K562 (cell line): Measurements from ENCODE around the gene UBE2S. TPM values are rescaled to one million over a fixed set of nuclear protein-coding genes. Genes with fewer than 3 reads are reported as not detected.

Experiments
- ATF1 ChIP-seq, 2 experiments: fragments of 450-650 bp in 1 of 2; IDR thresholded peaks; 2 replicates each; pipeline ENCODE4 v1.6.1; 2016; ENCODE audit warnings: missing compliant biosample characterization in 1 of 2, missing genetic modification characterization in 1 of 2
- DLX4 ChIP-seq: fragments of 250-450 bp; sonication (Bioruptor Pico); IDR thresholded peaks from 2 replicates; pipeline ENCODE4 v1.6.1; 2021; ENCODE audit warnings: mild to moderate bottlenecking
- E2F6 ChIP-seq, 2 experiments: IDR thresholded peaks; 2 replicates each; pipeline ENCODE4 v1.6.1; 2011; ENCODE audit warnings: borderline replicate concordance in 1 of 2, control low read depth in 1 of 2, low read depth in 1 of 2, low read length in 1 of 2, mild to moderate bottlenecking in 1 of 2, mixed read lengths in 1 of 2, moderate library complexity in 1 of 2; ENCODE audit not compliant: insufficient read depth in 1 of 2, insufficient read length in 1 of 2, poor library complexity in 1 of 2, severe bottlenecking in 1 of 2; ENCODE audit errors: extremely low read depth in 1 of 2
- EHMT2 ChIP-seq: fragments of 450-650 bp; IDR thresholded peaks from 2 replicates; pipeline ENCODE4 v1.6.1; 2018; ENCODE audit warnings: antibody characterized with exemption
- EP300 ChIP-seq: IDR thresholded peaks from 2 replicates; pipeline ENCODE4 v1.6.1; 2012; ENCODE audit warnings: low read length, improper control_type of control experiment
- EP400 ChIP-seq: fragments of 450-650 bp; IDR thresholded peaks from 2 replicates; pipeline ENCODE4 v1.6.1; 2017; ENCODE audit warnings: antibody characterized with exemption, mild to moderate bottlenecking, moderate library complexity
- FOXP4 ChIP-seq: sonication (generic); formaldehyde crosslinking; IDR thresholded peaks from 2 replicates; pipeline ENCODE4 v1.8.0; 2022; ENCODE audit warnings: mild to moderate bottlenecking, missing genetic modification reagents, borderline replicate concordance
- GABPA ChIP-seq: fragments of 200-800 bp; sonication (Bioruptor generic); conservative IDR thresholded peaks from 2 replicates; pipeline ENCODE4 v1.6.1; 2016; ENCODE audit warnings: low read depth, missing genetic modification characterization, missing compliant biosample characterization
- HDAC2 ChIP-seq: fragments of 450-650 bp; IDR thresholded peaks from 2 replicates; pipeline ENCODE4 v1.6.1; 2016; ENCODE audit warnings: mild to moderate bottlenecking
- HNRNPK ChIP-seq: fragments of 200-400 bp; formaldehyde crosslinking; IDR thresholded peaks from one replicate; pipeline ENCODE4 v1.6.1; 2018; ENCODE audit warnings: mild to moderate bottlenecking, low read depth, low read length; ENCODE audit not compliant: poor library complexity, severe bottlenecking
- MYBL2 ChIP-seq, 2 experiments: fragments of 450-650 bp in 1 of 2; sonication (generic) in 1 of 2; formaldehyde crosslinking in 1 of 2; IDR thresholded peaks; 2 replicates each; pipeline versions ENCODE4 v1.6.1 to v1.8.1; 2017 to 2022; ENCODE audit warnings: borderline replicate concordance in 1 of 2, inconsistent platforms in 1 of 2, low read depth in 1 of 2, mild to moderate bottlenecking in 1 of 2, missing genetic modification reagents in 1 of 2, moderate library complexity in 1 of 2
- NFE2L1 ChIP-seq: fragments of 450-650 bp; IDR thresholded peaks from 2 replicates; pipeline ENCODE4 v1.6.1; 2016; ENCODE audit warnings: missing genetic modification characterization, low read depth, mild to moderate bottlenecking, missing compliant biosample characterization, moderate library complexity, borderline replicate concordance
- NONO ChIP-seq, 2 experiments: fragments of 200-400 bp in 1 of 2; fragments of 450-650 bp in 1 of 2; formaldehyde crosslinking in 1 of 2; IDR thresholded peaks; 2 replicates each; pipeline ENCODE4 v1.6.1; 2017; ENCODE audit warnings: low read depth in 2 of 2, mild to moderate bottlenecking in 2 of 2, moderate library complexity in 2 of 2, low read length in 1 of 2
- SRSF9 ChIP-seq: fragments of 200-400 bp; formaldehyde crosslinking; IDR thresholded peaks from 2 replicates; pipeline ENCODE4 v1.6.1; 2017; ENCODE audit warnings: low read depth, low read length, borderline replicate concordance
- SUPT5H ChIP-seq: fragments of 450-650 bp; IDR thresholded peaks from 2 replicates; pipeline ENCODE4 v1.6.1; 2016
- TAF9B ChIP-seq: fragments of 450-650 bp; IDR thresholded peaks from 2 replicates; pipeline ENCODE4 v1.6.1; 2018; ENCODE audit warnings: mild to moderate bottlenecking; ENCODE audit not compliant: partially characterized antibody
- ZBTB34 ChIP-seq: fragments of 250-450 bp; sonication (Bioruptor Pico); IDR thresholded peaks from 2 replicates; pipeline ENCODE4 v1.8.0; 2021; ENCODE audit warnings: mild to moderate bottlenecking, moderate library complexity
- ZFP91 ChIP-seq: sonication (generic); formaldehyde crosslinking; IDR thresholded peaks from 2 replicates; pipeline ENCODE4 v1.8.0; 2022; ENCODE audit warnings: mild to moderate bottlenecking, missing genetic modification reagents
- ZKSCAN8 ChIP-seq: fragments of 200-800 bp; sonication (Bioruptor generic); IDR thresholded peaks from 2 replicates; pipeline ENCODE4 v1.6.1; 2016; ENCODE audit warnings: missing genetic modification characterization, missing compliant biosample characterization
- ZNF175 ChIP-seq: fragments of 200-800 bp; sonication (Bioruptor generic); IDR thresholded peaks from 2 replicates; pipeline ENCODE4 v1.6.1; 2016; ENCODE audit warnings: low read depth, mild to moderate bottlenecking, missing genetic modification characterization, missing compliant biosample characterization
- ZNF830 ChIP-seq: fragments of 250-450 bp; sonication (Bioruptor Pico); IDR thresholded peaks from 2 replicates; pipeline ENCODE4 v1.5.0; 2021; ENCODE audit warnings: mild to moderate bottlenecking
- polyA plus RNA-seq, 8 experiments: library from polyadenylated mRNA; depleted of rRNA in 4 of 8; stranded (reverse) in 5 of 8; unstranded in 3 of 8; fragments of >200 nt; fragmentation: Nextera tagmentation in 2 of 8; fragmentation: Illumina TruSeq in 1 of 8; extraction: Ambion mirVana in 2 of 8; extraction: Trizol in 1 of 8; gene quantifications; 2 replicates each; pipeline versions ENCODE4 v1.2.1 to v1.2.3, GENCODE V29; 2011 to 2014; ENCODE audit warnings: inconsistent platforms in 1 of 8, missing spikeins in 1 of 8
- total RNA-seq, 7 experiments: library from RNA; depleted of rRNA in 6 of 7; stranded (reverse); fragments of >200 nt in 6 of 7; fragmentation: Illumina TruSeq in 2 of 7; extraction: Trizol in 2 of 7; gene quantifications; 2 replicates each; pipeline versions ENCODE4 v1.2.1 to v1.2.3, GENCODE V29; 2011 to 2021; ENCODE audit warnings: low replicate concordance in 1 of 7

The UBE2S gene
- total and polyA plus RNA-seq, 9 of the 15 experiments (the other 6 are each of a cell fraction or from before 2014, with no cell fraction given), result 1.5 to 1,305 (median 157) TPM

- TF ChIP-seq NFE2L1 (no peak), DLX4 (CRISPR knock-in tag) (no peak), HNRNPK (no peak), EP300 (no peak), ZFP91 (CRISPR knock-in tag) (no peak), HDAC2 (peak; percentile 58; the same call in 1 of the 2 replicates), FOXP4 (no peak), ATF1 (CRISPR knock-in tag; IDR thresholded peaks at IDR 0.05) (no peak), ATF1 (tag; IDR thresholded peaks at IDR 0.05) (no peak), SRSF9 (no peak), ZKSCAN8 (CRISPR knock-in tag) (no peak), ZNF830 (CRISPR knock-in tag) (no peak; the same call in 1 of the 2 replicates), ZBTB34 (no peak), GABPA (tag) (no peak), E2F6 (IDR thresholded peaks at IDR 0.05; ENCODE audit: borderline replicate concordance in 1 of 2, extremely low read depth in 1 of 2, insufficient read depth in 1 of 2, insufficient read length in 1 of 2, low read depth in 1 of 2, low read length in 1 of 2, poor library complexity in 1 of 2, severe bottlenecking in 1 of 2) (no peak), EP400 (no peak), MYBL2 (IDR thresholded peaks at IDR 0.05; ENCODE audit: low read depth) (no peak), MYBL2 (CRISPR knock-in tag; IDR thresholded peaks at IDR 0.05; ENCODE audit: borderline replicate concordance) (no peak), SUPT5H (peak; percentile 31; the same call in 1 of the 2 replicates), EHMT2 (peak; percentile 82; the same call in 1 of the 2 replicates), TAF9B (no peak), ZNF175 (CRISPR knock-in tag) (no peak), NONO (IDR thresholded peaks at IDR 0.05; ENCODE audit: low read depth in 2 of 2, low read length in 1 of 2) (0 out of 4 replicates have a peak, but pooled peaks of 1 of the 2 experiments have one; percentile 8)
Observed at GRCh38 chr19:55408533-55408872, 915 bp upstream of the UBE2S start (continued).
